Kidney tubule cell (primary cell): ENCODE measurements around the gene ENDOV.

Source experiments
- DNase-seq: peaks from one replicate; pipeline ENCODE4 v3.0.0-alpha.2; 2018; ENCODE audit warnings: low spot score

The ENDOV gene

DNA sequence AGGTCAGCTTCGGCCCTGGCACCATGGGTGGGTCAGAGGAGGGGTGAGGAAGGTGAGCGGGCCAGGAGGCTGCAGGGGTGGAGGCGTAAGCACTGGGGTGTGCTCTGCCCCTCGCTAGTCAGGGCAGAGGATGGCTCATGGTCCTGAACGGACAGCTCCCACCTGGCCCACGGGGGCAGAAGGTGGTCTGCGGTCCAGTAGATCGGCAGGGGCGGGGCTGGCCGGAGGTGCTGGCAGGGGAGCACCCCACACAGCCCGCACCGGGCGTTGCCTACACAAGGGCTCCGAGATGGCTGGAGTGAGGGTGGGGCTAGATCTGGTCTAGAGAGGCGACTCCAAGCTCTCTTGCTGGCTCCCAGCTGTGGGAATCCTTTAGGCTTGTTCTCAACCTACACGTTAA, 53.3 kb downstream of the ENDOV start:
- no peak for DNase-seq

DNA sequence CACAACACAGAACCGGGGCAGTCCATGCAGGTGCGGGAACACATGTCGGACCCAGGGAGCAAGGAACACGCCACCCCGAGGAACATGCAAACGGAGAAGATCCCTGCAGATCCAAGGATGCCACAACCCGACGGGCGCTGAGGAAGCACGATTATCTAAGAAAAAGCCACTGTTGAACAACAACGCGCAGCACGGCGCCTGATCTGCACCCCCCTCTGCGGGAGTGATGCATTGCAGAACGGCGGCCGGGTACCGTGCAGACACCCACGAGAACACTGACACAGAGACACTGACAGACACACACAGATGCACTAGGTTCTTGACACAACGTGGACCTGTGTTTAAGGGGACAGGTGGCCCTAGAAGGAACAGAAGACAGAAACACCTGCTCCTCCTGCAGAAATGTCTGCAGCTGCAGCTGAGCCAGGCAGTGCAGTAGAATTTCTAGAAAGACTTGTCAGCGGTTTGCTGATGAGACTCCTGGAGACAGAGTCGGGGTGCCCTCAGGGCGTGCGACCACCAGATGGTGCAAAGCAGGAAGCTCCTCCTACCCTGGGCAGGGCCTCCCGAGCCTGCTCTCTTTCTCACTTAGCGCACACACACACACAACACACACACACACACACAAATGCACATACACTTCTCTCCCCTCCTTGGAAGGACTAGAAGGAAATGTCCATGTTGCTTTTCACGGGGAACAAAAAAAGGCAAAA, 54.0 kb downstream of the ENDOV start:
- DNase-seq, result no peak

DNA sequence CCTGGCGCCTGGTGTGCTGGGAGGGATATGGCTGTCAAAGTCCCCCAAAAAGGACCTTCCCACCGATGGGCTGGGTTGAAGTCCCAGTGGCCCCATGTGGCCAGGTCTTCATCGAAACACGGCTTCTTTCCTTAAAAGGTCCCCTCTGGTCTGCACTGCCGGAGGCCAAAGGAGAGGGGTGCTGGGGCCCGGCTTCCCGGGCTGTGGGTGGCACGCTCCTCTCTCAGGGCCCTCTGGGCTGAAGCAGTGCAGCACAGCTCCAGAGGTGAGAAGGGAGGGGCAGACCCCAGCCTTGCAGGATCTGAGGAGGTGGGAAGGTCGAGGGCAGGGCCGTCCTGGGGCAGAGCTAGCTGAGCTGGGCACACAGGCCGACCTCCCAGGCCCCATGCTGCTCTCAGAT, 54.7 kb downstream of the ENDOV start:
- no peak for DNase-seq

DNA sequence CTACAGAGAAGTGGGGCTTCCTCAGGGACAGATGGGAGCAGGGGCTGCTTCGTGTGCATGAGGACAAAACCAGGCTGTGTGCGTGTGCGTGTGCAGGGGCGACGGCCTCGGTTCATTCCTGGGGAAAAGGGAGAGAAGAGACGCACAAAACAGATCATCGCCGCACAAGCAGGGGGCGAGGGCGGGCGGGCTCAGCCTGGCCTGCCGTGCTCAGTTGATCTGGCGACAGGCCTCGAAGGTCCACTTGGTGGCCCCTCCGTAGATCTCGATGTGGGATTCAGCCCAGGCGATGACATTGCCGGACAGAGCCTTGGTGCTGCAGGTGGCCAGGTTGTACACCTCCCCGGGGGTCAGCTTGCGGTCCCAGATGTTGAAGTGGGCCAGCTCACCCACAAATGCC, 55.6 kb downstream of the ENDOV start:
- no peak for DNase-seq

DNA sequence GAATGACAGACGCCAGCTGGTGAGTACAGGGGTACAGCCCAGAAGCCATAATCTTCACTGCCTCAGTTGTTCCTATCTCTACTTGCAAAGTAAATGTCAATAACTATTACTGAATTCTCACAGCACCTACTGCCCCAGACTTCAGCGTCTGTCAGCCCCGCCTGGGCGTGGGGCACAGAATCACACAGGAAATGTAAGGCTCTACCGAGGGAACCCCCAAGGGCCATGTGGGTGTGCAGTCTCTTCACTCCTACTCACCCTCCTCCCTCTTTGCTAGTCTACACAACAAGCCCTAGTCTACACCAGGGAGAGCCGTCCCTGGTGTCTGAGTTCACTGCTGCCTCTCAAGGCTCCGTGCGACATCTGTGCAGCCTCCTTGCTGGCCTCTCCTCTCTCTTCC, 57.0 kb downstream of the ENDOV start:
- DNase-seq, result no peak

DNA sequence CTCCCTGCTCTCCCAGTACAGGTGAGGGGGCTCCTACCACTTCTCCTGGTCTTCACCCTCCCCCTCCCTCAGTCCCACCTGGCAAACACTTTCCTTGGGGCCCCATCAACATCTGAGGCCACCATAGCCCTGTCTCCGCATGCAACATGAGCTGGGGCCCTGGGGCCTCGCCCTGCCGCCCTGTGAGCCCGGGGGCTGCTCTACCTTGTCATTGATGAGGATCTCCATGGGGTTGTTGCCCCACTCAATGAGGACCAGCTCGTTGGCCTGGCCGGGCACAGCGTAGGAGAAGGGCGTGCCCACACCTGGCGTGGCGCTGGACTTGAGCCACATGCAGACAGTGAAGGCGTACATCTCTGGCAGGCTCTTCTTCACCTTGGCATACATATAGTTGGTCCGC, 58.0 kb downstream of the ENDOV start:
- no peak for DNase-seq

DNA sequence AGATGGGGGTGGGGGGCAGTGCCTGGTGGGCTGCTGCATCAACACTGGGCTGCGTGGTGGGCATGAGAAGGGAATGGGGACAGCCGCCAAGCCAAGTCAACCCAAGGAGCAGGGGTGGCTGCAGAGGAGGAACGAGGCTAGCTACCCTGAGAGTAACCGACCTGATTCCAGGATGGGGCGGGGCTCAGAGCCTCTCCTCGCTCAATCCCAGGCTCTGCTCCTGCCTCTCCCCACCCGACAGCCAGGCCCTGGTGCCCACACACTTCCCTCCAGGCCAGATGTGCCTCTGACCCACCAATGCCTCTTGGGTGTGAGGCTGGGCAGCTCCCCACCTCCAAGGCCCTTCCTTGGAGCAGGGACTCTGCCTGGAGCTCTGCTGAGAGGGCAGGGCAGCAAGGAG, 58.7 kb downstream of the ENDOV start:
- no peak for DNase-seq

DNA sequence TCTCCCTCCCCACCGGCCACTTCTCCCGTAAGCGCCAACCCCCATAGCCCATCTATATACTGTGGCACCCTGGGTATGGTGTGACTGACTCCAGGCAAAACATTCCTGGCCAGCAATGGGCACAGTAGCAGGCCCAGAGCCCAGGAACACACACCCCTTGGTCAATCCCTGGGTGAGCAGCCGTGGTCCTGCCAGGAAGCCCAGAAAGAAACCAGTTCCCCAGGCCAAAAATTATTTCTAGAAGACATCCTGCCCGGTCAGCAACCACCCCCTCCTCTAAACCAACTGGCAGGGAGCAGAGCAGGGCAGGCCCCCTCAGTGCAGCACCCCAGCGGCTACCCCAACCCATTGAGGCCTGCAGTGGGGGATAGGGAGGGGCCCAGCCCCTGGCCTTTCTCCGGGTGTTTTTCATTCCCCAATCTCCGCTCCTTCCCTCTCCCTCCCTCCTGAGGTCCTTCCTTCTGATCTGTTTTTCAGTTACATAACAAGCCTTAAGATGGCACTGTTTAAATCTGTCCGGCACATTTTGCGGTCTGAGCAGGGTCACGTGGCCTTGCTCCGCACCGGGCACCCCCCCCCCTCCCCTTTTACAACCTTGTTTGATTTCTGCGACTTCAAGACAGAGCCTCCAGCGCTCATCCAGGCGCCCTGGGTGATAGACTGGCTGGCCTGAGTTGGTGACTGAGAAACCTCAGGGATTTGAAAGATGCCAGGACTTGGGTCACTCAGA, 59.4 kb downstream of the ENDOV start:
- DNase-seq, result peak; percentile 38

DNA sequence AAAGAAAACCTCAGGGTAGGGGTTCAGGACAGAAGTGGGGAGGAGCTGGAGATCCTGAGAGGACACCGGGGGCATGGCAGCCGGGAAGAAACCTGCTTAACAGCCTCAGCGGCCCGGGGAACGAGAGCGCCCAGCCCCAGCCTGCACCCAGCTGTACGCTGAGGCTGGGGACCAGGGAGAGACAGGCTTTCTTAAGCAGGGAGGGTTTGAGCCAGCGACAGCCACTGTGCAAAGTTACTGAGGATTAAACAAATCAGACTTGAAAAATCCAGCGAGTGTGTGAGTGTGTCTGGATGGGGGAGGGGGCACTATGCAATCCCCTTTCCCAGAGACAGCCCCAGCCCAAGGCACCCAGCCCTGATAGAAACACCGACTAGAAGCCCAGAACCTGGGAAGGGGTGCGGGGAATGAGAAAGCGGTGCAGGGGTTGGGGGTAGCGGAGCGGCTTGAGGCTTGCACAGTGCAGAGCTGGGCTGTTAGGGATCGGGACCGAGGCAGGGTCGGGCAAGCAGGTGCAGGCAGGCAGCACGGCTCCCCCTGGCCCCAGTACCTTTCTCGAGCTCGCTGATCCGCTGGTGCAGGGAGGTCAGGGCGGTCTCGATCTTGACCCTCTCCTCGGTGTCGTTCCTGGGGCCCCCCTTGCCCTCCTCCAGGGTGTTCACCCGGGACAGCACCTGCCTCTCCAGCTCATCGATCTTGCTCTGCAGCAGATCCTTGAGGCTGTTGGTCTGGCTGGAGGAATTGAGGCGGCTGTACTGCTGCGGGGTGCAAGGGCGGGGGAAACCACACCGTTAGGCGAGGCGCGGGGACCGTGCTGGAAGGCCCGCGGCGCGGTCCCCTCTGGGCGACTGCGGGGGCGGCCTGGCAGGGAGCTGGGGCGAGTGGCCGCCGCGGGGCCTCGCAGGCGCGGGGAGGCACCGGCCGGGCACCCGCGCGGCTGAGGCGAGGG, 60.3 kb downstream of the ENDOV start:
- no peak for DNase-seq

DNA sequence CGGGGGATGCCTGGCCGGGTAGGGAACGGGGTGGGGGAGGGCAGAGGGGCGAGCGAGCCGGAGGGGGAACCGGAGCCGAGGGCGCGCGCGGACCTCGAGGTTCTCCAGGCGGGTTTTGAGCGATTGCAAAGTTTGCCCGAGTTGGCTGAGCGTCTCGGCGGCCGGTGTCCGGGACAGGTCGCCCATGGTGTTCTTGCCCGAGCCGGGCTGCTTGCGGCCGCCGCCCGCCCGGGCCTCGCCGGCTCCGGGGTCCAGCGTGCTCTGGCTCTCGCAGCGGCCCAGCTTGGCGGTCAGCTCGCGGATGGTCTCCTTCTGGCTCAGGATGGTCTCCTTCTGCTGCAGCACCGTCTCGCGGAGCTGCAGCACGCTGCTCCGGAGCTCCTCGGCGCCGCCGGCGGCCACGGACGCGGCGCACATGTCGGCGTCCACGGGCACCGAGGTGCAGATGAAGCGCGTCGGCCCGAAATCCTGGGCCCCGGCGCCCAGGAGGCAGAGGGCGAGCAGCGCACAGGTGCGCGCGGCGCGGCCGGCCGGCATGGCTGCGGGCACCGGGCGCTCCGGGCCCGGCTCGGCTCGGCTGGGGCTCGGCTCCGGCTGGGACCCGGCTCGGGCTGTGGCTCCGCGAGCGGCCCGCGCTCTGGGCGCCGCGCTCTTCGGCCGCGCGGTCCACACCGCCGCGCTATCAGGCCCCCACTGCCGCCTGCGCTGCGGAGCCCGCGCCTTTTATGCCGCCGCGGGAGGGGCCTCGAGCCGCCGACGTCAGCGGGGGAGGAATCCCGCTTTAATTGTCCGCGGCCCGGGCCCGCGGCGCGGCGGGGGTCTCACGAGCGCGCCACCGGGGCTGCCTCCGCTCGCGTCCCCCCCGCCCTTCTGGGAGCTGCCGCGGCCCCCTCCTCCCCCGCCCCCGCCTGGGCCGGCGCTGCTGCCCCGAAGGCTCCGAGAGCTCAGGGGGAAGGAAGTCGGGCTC, 61.2 kb downstream of the ENDOV start, which contains the start of gene NPTX1:
Gene NPTX1, minus strand, starts transcription at position 698 of the 967 bp plus-strand sequence. Its CDS starts 161 bp downstream, at position 537.
- peak; percentile 8 for DNase-seq

DNA sequence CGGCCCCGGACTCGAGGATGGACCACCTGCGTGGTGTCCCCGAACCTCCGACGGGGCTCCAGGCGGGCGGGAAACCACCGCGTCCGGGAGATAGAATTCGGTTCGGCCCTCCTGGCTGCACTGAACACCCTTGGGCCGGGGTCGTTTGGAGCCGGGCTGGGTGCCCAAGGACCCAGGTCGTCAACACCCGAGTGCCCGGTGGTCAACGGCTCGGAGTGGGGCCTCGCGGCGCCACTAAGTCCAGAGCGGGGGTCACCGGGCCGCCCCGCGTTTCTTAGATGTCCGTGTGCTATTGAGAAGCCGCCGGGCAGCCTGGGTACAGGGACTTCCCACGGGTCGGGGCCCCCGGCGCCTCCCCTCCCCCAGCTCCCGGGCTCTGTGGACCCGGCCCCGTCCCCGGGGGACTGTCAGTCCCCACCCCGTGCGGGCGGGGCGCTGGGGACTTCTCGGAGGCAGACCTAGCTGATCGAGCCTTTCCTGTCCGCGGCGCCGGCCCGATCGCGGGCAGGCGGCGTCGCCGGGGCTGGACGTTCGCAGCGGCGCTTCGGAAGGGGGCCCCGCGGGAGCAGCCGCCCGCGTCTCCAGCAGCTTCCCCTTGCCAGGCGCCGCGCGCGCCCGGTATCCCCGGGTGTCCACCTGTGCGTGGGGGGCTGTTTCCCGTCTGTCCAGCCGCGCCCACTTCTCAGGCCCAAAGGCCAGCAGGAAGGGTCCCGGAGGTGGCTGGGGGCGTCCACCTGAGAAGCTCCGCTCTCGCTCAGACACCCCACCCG, 62.1 kb downstream of the ENDOV start:
- no peak for DNase-seq

DNA sequence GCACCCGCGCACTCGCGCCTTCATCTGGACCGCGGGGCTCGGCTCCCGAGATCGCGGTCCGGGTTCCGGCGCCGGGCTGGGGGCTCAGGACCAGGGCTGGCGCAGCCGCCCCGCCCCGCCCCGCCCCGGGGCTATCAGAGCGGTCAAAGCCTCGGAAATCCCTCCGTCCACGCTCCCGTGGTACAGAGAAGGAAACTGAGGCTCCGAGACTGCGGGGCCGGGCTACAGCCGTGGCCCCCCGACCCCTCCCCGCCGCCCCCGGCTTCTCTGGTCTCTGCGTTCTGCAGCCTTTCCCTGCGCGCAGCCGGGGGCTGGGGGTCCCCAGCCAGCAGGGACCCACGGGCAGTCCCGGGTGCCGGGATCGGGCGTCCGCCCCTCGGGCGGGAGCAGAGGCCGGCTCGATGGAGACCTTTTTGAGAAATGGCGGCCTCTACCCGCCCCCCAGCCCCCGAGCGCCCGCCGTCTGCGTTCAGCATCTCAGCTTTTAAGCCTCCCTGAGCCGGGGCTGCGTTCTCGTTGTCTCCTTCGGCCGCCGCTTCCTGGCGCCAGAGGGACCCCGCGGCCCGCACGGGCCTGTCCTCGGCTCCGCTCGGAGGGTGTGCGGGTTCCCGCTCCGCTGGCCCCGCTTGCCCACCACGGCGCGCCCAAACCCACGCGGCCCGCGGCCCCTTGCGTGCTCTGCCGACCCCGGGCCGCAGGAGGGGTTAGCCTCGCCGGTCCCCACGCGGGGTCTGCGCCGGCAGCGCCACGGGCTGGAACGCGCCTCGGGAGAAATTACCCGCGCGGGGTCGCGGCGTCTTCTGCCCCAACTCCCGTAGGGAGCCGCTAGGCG, 62.9 kb downstream of the ENDOV start:
- DNase-seq, result peak; percentile 23

DNA sequence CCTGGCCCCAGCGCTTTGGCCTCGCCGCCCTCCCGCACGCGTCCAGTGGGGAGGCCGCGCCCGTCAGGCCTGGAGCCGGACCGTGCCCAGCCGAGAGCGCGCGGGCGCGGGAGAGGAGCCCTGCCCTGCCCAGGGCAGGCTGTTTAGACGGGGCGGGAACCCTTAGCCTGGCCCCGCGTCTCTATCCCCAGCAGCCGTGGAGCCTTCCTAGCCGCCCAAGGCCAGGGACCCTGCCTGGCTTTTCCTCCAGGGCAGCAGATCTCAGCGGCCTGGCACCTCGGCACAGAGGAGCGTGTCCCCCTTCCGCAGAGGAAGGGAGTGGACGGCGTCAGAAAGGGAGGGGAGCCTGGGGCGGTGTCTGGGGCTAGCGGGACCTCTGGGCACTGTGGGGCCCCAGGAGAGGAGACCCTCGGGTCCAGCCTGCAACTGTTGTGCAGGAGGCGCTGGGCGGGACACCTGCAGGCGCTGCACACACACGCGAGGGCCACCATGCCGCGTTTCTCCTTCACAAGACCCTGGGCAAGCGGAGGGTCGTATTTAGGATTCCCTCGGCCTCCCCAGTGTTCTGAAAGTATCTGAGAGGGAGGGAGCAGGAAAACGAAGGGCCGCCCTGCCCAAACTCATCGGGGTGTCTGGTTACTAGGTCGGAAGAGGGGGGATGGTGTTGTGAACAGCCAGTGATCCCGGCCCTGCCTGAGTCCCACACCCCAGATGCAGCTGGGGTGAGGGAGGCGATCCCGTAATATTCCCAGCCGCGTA, 63.7 kb downstream of the ENDOV start:
- DNase-seq, result no peak

DNA sequence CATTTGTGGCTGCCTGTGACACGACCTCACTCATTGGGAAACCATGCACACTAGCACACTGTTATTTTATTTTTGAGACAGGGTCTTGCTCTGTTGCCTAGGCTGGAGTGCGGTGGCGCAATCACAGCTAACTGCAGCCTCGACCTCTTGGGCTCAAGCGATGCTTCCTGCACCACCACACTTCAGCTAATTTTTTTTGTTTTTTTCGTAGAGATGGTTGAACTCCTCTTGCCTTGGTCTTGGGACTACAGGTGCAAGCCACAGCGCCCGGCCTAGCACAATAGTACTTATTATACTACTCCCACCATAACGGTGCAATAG, 64.2 kb downstream of the ENDOV start:
- DNase-seq, result no peak

DNA sequence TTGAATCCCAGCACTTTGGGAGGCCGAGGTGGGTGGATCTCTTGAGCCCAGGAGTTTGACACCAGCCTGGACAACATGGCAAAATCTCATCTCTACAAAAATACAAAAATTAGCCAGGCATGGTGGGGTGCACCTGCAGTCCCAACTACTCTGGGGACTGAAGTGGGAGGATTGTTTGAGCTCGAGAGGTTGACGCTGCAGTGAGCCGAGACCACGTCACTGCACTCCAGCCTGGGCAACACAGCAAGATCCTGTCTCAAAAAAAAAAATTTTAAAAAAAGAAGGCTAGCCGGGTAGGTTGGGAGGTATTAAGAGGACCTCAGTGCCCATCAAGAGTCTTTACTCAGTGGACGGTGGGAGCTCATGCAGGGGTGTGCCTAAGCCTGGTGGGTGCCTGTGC, 65.3 kb downstream of the ENDOV start:
- DNase-seq, result no peak

DNA sequence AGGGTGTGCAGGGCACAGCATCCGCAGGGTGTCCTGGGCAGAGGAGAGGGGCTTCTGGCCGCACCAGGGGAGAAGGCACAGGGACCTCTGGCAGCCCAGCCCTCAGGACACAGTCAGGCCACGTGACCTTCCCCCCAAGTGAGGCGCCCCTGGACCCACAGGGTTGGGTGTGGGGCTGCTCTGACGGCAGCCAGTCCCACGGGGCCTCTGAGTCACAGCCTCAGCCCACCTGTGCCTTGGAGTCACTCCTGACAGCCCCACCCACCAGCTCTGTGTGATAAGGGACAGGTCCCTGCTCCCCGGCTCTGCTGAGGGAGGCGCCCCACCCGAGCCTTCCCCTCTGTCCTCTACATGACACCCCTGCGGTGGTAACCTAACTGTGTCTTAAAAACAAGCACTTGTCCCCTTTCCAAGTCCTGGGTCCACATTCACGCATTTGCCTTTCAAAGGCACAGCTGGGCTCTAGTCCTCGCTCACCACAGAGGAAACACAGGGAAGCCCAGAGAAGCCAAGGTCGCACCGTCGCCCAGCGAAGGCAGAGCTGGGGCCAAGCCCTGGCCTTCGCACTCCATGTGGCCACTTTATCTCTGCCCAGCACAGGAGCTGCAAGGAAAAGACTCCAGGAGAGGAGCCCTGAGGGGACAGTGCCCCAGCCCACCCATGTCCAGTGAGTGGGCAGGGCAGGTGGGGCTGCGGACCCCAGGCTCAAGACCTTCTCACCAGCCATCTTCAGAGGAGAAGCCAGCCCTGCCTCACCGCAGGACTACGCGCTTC, 66.5 kb downstream of the ENDOV start:
- no peak for DNase-seq

DNA sequence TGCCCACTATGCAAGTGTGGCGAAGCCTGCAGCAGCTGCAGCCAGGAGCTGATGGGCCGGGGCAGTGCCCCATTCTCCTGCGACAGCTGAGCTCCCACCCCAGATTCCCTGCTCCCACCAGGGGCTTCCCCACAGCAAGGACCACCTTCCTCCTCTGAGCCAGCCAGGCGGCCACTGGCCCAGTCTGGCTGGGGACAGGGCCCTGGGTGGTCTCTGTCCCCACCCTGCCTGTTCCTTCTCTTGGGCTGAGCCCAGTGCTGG, 67.0 kb downstream of the ENDOV start:
- DNase-seq, result no peak

DNA sequence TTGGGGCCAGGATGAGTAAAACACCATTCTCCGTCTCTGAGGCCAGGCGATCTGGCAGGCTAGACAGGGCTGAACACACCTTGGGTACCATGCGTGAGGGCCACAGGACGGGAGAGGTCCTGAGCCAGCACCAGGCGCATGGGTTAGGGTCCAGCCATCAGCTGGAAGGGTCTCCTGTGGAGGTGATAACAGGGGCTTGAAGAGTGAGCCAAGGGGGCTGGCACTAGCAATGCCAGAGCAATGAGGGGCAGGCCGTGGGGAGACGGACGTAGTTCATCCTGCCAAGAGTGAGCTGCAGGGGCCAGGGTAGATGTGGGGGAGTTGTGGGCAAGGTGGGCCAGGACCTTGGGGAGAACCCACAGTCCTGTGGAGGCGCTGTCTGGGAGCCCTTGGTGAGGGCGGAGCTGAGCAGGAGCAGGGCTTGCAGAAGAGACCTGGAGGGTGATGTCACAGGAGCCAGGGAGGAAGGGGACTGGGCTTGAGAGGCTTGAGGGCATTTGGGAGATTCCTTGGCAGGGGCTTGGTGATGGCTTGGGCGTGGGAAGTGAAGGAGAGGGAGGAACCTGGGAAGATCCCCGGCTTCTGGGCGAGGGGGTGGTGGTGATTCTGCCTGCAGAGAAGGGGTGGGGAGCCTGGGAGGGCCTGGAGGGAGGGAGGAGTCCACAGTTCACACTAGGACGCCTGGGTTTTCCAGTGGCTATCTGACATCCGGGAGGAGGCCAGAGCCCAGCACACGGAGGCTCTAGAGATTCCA, 67.8 kb downstream of the ENDOV start:
- DNase-seq, result no peak
